OCI-LY7 (cell line): ENCODE results near the gene ALDH2. TPM values are rescaled to one million over a fixed set of nuclear protein-coding genes. Genes with fewer than 3 reads are reported as not detected.
"Not testable (repeated sequence)": the region's sequence is repeated elsewhere in the genome, so short reads cannot be mapped to it uniquely, and the experiment has no call there.

ENCODE experiments used
- BruUV-seq: library from RNA; stranded (reverse); fragments of 400-500 nt; replicated peaks from 2 replicates; lab custom pipeline; 2021; lab: Mats Ljungman, UMichigan
- CTCF ChIA-PET: fragments of 300-600 bp; sonication (Branson Sonifier 250); formaldehyde crosslinking; loops from one replicate; lab custom pipeline; 2022; ENCODE audit warnings: antibody characterized with exemption; ENCODE audit not compliant: unreplicated experiment; lab: Charles Lee
- POLR2A ChIA-PET: fragments of 300-600 bp; sonication (Branson Sonifier 250); formaldehyde crosslinking; loops from one replicate; lab custom pipeline; 2022; ENCODE audit warnings: antibody characterized with exemption; lab: Charles Lee
- DNase-seq: peaks from one replicate; pipeline ENCODE4 v3.0.0-alpha.2; 2015; ENCODE audit warnings: low spot score
- H2AFZ ChIP-seq: fragments of 200-600 bp; sonication (generic), shearing (Covaris generic); 2 replicates; pipeline ENCODE4 v1.6.1; 2014; ENCODE audit warnings: mild to moderate bottlenecking, antibody characterized with exemption, low read length, moderate library complexity
- H3K27ac ChIP-seq: fragments of 200-600 bp; sonication (generic); 2 replicates; pipeline ENCODE4 v1.5.1; 2014; ENCODE audit warnings: mixed run types, low read depth, mild to moderate bottlenecking, moderate library complexity, low read length, inconsistent platforms; ENCODE audit not compliant: poor library complexity, severe bottlenecking
- H3K36me3 ChIP-seq: fragments of 200-600 bp; sonication (generic); 2 replicates; pipeline ENCODE4 v1.6.1; 2014; ENCODE audit warnings: mild to moderate bottlenecking, antibody characterized with exemption, low read length, moderate library complexity, mixed read lengths; ENCODE audit not compliant: insufficient read depth
- H3K4me1 ChIP-seq: fragments of 200-600 bp; sonication (generic); 2 replicates; pipeline ENCODE4 v1.5.1; 2014; ENCODE audit warnings: mild to moderate bottlenecking, low read length; ENCODE audit not compliant: insufficient read depth, poor library complexity, severe bottlenecking
- H3K4me2 ChIP-seq: fragments of 200-600 bp; sonication (generic); 2 replicates; pipeline ENCODE4 v1.6.1; 2014; ENCODE audit warnings: mild to moderate bottlenecking, low read length
- H3K4me3 ChIP-seq: fragments of 200-600 bp; sonication (generic); 2 replicates; pipeline ENCODE4 v1.5.1; 2014; ENCODE audit warnings: mild to moderate bottlenecking, low read depth, low read length; ENCODE audit not compliant: poor library complexity, severe bottlenecking
- H3K79me2 ChIP-seq: fragments of 200-600 bp; sonication (generic); 2 replicates; pipeline ENCODE4 v1.6.1; 2016; ENCODE audit warnings: low read depth, mild to moderate bottlenecking, low read length, moderate library complexity, mixed read lengths; ENCODE audit not compliant: insufficient read depth
- H3K9me2 ChIP-seq: fragments of 200-600 bp; sonication (generic); 2 replicates; pipeline ENCODE4 v1.6.1; 2016; ENCODE audit warnings: mild to moderate bottlenecking, low read length, mixed read lengths; ENCODE audit not compliant: insufficient read depth
- H3K9me3 ChIP-seq: fragments of 200-600 bp; sonication (generic); 2 replicates; pipeline ENCODE4 v1.6.1; 2014; ENCODE audit warnings: mild to moderate bottlenecking, mixed run types, low read length, mixed read lengths
- H4K20me1 ChIP-seq: fragments of 200-600 bp; sonication (generic); 2 replicates; pipeline ENCODE4 v1.6.1; 2014; ENCODE audit warnings: mild to moderate bottlenecking, antibody characterized with exemption, low read length, moderate library complexity, mixed read lengths; ENCODE audit not compliant: insufficient read depth
- EZH2phosphoT487 ChIP-seq: fragments of 200-600 bp; sonication (generic); IDR thresholded peaks from 2 replicates; pipeline ENCODE4 v1.6.1; 2018; ENCODE audit warnings: low read depth, borderline replicate concordance, mild to moderate bottlenecking, mixed run types, antibody characterized with exemption, low read length, moderate library complexity, mixed read lengths
- intact Hi-C: fragments of 100-400 bp; cut with micrococcal nuclease; formaldehyde crosslinking; loops from one replicate; pipeline ENCODE4 v1.10.0; 2022; ENCODE audit not compliant: unreplicated experiment
- total RNA-seq, 2 experiments: library from RNA; depleted of rRNA in 1 of 2; stranded (reverse); fragments of >200 nt in 1 of 2; shearing (Covaris generic) in 1 of 2; gene quantifications; 2 replicates each; pipeline ENCODE4 v1.2.3, GENCODE V29; 2014 to 2022
- TF ChIP-seq, protein P1 (sequence below): fragments of 200-600 bp; sonication (generic); conservative IDR thresholded peaks from 2 replicates; pipeline ENCODE4 v1.5.1; 2014; ENCODE audit warnings: mild to moderate bottlenecking, antibody characterized with exemption, low read length, moderate library complexity, mixed read lengths

ALDH2 gene
- total RNA-seq, 2 experiments from 2014 or later = 16.5 to 19.9 TPM

- TF ChIP-seq, protein P1, sequence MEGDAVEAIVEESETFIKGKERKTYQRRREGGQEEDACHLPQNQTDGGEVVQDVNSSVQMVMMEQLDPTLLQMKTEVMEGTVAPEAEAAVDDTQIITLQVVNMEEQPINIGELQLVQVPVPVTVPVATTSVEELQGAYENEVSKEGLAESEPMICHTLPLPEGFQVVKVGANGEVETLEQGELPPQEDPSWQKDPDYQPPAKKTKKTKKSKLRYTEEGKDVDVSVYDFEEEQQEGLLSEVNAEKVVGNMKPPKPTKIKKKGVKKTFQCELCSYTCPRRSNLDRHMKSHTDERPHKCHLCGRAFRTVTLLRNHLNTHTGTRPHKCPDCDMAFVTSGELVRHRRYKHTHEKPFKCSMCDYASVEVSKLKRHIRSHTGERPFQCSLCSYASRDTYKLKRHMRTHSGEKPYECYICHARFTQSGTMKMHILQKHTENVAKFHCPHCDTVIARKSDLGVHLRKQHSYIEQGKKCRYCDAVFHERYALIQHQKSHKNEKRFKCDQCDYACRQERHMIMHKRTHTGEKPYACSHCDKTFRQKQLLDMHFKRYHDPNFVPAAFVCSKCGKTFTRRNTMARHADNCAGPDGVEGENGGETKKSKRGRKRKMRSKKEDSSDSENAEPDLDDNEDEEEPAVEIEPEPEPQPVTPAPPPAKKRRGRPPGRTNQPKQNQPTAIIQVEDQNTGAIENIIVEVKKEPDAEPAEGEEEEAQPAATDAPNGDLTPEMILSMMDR = no peak
- no peak for TF ChIP-seq EZH2phosphoT487
- CTCF ChIA-PET = no interaction called here
- Histone ChIP-seq H2AFZ (no peak overlapping the region), H3K27ac (no peak overlapping the region), H3K9me3 (no peaks in the 10 kb centered on the region), H3K79me2 (no peaks in the 10 kb centered on the region), H3K9me2 (no peaks in the 10 kb centered on the region), H3K4me3 (no peak overlapping the region), H3K4me1 (peaks cover 14% of the 10 kb centered on the region), H3K36me3 (no peaks in the 10 kb centered on the region), H4K20me1 (no peaks in the 10 kb centered on the region), H3K4me2 (no peak overlapping the region)
- no TSS peak for BruUV-seq
- intact Hi-C loops = no loop called here
- POLR2A ChIA-PET = interaction anchor here (0.7 kb wide), 1 partner anchor 112 kb away, joined by 3 read pairs; no protein-coding TSS in a partner anchor
- no peak for DNase-seq
Measured at GRCh38 chr12:111827907-111828306, 61.2 kb downstream of the ALDH2 start.

GRCh38 chr12:111828338-111828979 lies 61.7 kb downstream of the ALDH2 start:
- no peaks in the 10 kb centered on the region for H3K9me3 ChIP-seq
- no peak overlapping the region for H3K4me3 ChIP-seq
- peaks cover 9% of the 10 kb centered on the region for H3K4me1 ChIP-seq
- no peaks in the 10 kb centered on the region for H3K9me2 ChIP-seq
- TF ChIP-seq, protein P1 = no peak
- no peak for TF ChIP-seq EZH2phosphoT487
- intact Hi-C loops = no loop called here
- no peaks in the 10 kb centered on the region for H4K20me1 ChIP-seq
- H3K79me2 ChIP-seq = no peaks in the 10 kb centered on the region
- ChIA-PET CTCF (no interaction called here), POLR2A (no interaction called here)
- no TSS peak for BruUV-seq
- H2AFZ ChIP-seq = no peak overlapping the region
- no peak for DNase-seq
- H3K36me3 ChIP-seq = no peaks in the 10 kb centered on the region
- no peak overlapping the region for H3K4me2 ChIP-seq
- H3K27ac ChIP-seq = no peak overlapping the region

DNA sequence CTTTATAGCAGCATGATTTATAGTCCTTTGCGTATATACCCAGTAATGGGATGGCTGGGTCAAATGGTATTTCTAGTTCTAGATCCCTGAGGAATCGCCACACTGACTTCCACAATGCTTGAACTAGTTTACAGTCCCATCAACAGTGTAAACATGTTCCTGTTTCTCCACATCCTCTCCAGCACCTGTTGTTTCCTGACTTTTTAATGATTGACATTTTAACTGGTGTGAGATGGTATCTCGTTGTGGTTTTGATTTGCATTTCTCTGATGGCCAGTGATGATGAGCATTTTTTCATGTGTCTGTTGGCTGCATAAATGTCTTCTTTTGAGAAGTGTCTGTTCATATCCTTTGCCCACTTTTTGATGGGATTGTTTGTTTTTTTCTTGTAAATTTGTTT lies 62.9 kb downstream of the ALDH2 start:
- intact Hi-C loops, H3K4me1 ChIP-seq, H3K9me3 ChIP-seq, H3K9me2 ChIP-seq, H3K4me3 ChIP-seq, POLR2A ChIA-PET, H3K4me2 ChIP-seq, CTCF ChIA-PET, H3K79me2 ChIP-seq, H2AFZ ChIP-seq, H3K27ac ChIP-seq, H4K20me1 ChIP-seq, DNase-seq, H3K36me3 ChIP-seq, BruUV-seq: not testable (repeated sequence)

DNA sequence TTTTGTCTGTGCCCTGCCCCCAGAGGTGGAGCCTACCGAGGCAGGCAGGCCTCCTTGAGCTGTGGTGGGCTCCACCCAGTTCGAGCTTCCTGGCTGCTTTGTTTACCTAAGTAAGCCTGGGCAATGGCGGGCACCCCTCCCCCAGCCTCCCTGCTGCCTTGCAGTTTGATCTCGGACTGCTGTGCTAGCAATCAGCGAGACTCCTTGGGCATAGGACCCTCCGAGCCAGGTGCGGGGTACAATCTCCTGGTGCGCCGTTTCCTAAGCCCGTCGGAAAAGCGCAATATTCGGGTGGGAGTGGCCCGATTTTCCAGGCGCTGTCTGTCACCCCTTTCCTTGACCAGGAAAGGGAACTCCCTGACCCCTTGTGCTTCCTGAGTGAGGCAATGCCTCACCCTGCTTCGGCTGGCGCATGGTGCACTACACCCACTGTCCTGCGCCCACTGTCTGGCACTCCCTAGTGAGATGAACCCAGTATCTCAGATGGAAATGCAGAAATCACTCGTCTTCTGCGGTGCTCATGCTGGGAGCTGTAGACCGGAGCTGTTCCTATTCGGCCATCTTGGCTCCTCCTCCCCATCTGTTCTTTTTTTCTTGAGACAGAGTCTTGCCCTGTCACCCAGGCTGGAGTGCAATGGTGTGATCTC lies 68.1 kb downstream of the ALDH2 start:
- H2AFZ ChIP-seq, DNase-seq: not testable (repeated sequence)

DNA sequence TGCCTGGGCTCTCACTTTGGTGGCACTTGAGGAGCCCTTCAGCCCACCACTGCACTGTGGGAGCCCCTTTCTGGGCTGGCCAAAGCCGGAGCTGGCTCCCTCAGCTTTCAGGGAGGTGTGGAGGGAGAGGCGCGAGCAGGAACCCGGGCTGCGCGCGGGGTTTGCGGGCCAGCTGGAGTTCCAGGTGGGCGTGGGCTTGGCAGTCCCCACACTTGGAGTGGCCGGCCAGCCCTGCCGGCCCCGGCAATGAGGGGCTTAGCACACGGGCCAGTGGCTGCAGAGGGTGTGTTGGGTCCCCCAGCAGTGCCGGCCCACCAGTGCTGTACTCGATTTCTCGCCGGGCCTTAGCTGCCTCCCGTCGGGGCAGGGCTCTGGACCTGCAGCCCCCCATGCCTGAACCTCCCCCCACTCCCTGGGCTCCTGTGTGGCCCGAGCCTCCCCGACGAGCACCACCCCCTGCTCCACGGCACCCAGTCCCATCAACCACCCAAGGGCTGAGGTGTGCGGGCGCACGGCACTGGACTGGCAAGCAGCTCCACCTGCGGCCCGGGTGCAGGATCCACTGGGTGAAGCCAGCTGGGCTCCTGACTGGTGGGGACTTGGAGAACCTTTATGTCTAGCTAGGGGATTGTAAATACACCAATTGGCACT lies 68.9 kb downstream of the ALDH2 start:
- H3K9me2 ChIP-seq, intact Hi-C loops, CTCF ChIA-PET, H3K9me3 ChIP-seq, POLR2A ChIA-PET, H3K4me3 ChIP-seq, H3K27ac ChIP-seq, H2AFZ ChIP-seq, BruUV-seq, H3K4me2 ChIP-seq, H4K20me1 ChIP-seq, DNase-seq: not testable (repeated sequence)
- H3K79me2 ChIP-seq = peaks cover 15% of the 10 kb centered on the region
- peaks cover 13% of the 10 kb centered on the region for H3K4me1 ChIP-seq
- H3K36me3 ChIP-seq = peaks cover 19% of the 10 kb centered on the region

More for the DNA sequence above, 68.1 kb downstream of the ALDH2 start:
- H3K27ac ChIP-seq, H3K79me2 ChIP-seq, BruUV-seq, H3K9me2 ChIP-seq, intact Hi-C loops, H3K4me1 ChIP-seq, H4K20me1 ChIP-seq, CTCF ChIA-PET, POLR2A ChIA-PET, H3K9me3 ChIP-seq, H3K4me2 ChIP-seq, H3K4me3 ChIP-seq: not testable (repeated sequence)
- peaks cover 14% of the 10 kb centered on the region for H3K36me3 ChIP-seq
